Mucosa of stomach (tissue), 1 donor: ENCODE results near the gene CNTN4.

Experiments used
- H3K27me3 ChIP-seq: one replicate; pipeline ENCODE4 v1.7.0; 2013; ENCODE audit warnings: mild to moderate bottlenecking, low read length; ENCODE audit not compliant: control insufficient read depth, insufficient read depth
- H3K36me3 ChIP-seq: one replicate; pipeline ENCODE4 v1.7.0; 2013; ENCODE audit warnings: low read length; ENCODE audit not compliant: control insufficient read depth, insufficient read depth
- H3K4me1 ChIP-seq: one replicate; pipeline ENCODE4 v1.7.0; 2013; ENCODE audit warnings: mild to moderate bottlenecking, low read length; ENCODE audit not compliant: control insufficient read depth, insufficient read depth
- H3K4me3 ChIP-seq: one replicate; pipeline ENCODE4 v1.7.0; 2013; ENCODE audit warnings: low read length
- H3K9ac ChIP-seq: one replicate; pipeline ENCODE4 v1.7.0; 2013; ENCODE audit warnings: mild to moderate bottlenecking, low read length, moderate library complexity
- H3K9me3 ChIP-seq: one replicate; pipeline ENCODE4 v1.7.0; 2013; ENCODE audit warnings: mild to moderate bottlenecking, low read length, moderate library complexity; ENCODE audit not compliant: control insufficient read depth
- donor health status: Pancreatic carcinoma.

CNTN4 gene

GRCh38 chr3:2923390-2923789, 824.7 kb downstream of the CNTN4 start:
- H3K36me3 ChIP-seq, result no peaks in the 10 kb centered on the region
- no peak overlapping the region for H3K9ac ChIP-seq
- H3K9me3 ChIP-seq, result no peaks in the 10 kb centered on the region
- no peaks in the 10 kb centered on the region for H3K27me3 ChIP-seq
- no peaks in the 10 kb centered on the region for H3K4me1 ChIP-seq
- H3K4me3 ChIP-seq, result no peak overlapping the region

- Histone ChIP-seq H3K9ac (no peak overlapping the region), H3K27me3 (no peaks in the 10 kb centered on the region), H3K4me3 (no peak overlapping the region), H3K9me3 (no peaks in the 10 kb centered on the region), H3K36me3 (no peaks in the 10 kb centered on the region), H3K4me1 (no peaks in the 10 kb centered on the region)
Observed at GRCh38 chr3:2927259-2927658, 828.6 kb downstream of the CNTN4 start.

- no peak overlapping the region for H3K9ac ChIP-seq
- no peaks in the 10 kb centered on the region for H3K27me3 ChIP-seq
- H3K4me1 ChIP-seq, result no peaks in the 10 kb centered on the region
- H3K4me3 ChIP-seq, result no peak overlapping the region
- no peaks in the 10 kb centered on the region for H3K36me3 ChIP-seq
- H3K9me3 ChIP-seq, result no peaks in the 10 kb centered on the region
Observed at GRCh38 chr3:2929574-2929973, 830.9 kb downstream of the CNTN4 start.

GRCh38 chr3:2931265-2931664, 832.6 kb downstream of the CNTN4 start:
- no peaks in the 10 kb centered on the region for H3K36me3 ChIP-seq
- H3K27me3 ChIP-seq, result no peaks in the 10 kb centered on the region

GRCh38 chr3:2934541-2934940, 835.9 kb downstream of the CNTN4 start:
- H3K4me3 ChIP-seq, result no peak overlapping the region
- no peaks in the 10 kb centered on the region for H3K9me3 ChIP-seq
- no peaks in the 10 kb centered on the region for H3K36me3 ChIP-seq

More at GRCh38 chr3:2931265-2931664, 832.6 kb downstream of the CNTN4 start:
- H3K9me3 ChIP-seq, result no peaks in the 10 kb centered on the region
- H3K4me1 ChIP-seq, result no peaks in the 10 kb centered on the region
- no peak overlapping the region for H3K4me3 ChIP-seq
- no peak overlapping the region for H3K9ac ChIP-seq

GRCh38 chr3:2937055-2937454, 838.4 kb downstream of the CNTN4 start:
- no peaks in the 10 kb centered on the region for H3K9me3 ChIP-seq
- no peak overlapping the region for H3K4me3 ChIP-seq
- H3K4me1 ChIP-seq, result no peaks in the 10 kb centered on the region
- no peak overlapping the region for H3K9ac ChIP-seq
- H3K36me3 ChIP-seq, result no peaks in the 10 kb centered on the region
- no peaks in the 10 kb centered on the region for H3K27me3 ChIP-seq

More at GRCh38 chr3:2934541-2934940, 835.9 kb downstream of the CNTN4 start:
- Histone ChIP-seq H3K9ac (no peak overlapping the region), H3K27me3 (no peaks in the 10 kb centered on the region), H3K4me1 (no peaks in the 10 kb centered on the region)

GRCh38 chr3:2937592-2937991, 838.9 kb downstream of the CNTN4 start:
- no peaks in the 10 kb centered on the region for H3K4me1 ChIP-seq
- H3K9ac ChIP-seq, result no peak overlapping the region
- H3K4me3 ChIP-seq, result no peak overlapping the region
- no peaks in the 10 kb centered on the region for H3K27me3 ChIP-seq
- no peaks in the 10 kb centered on the region for H3K9me3 ChIP-seq
- H3K36me3 ChIP-seq, result no peaks in the 10 kb centered on the region

- Histone ChIP-seq H3K36me3 (no peaks in the 10 kb centered on the region), H3K9me3 (no peaks in the 10 kb centered on the region), H3K4me1 (no peaks in the 10 kb centered on the region), H3K4me3 (no peak overlapping the region), H3K27me3 (no peaks in the 10 kb centered on the region), H3K9ac (no peak overlapping the region)
Observed at GRCh38 chr3:2938711-2939110, 840.0 kb downstream of the CNTN4 start.

GRCh38 chr3:2940062-2940461, 841.4 kb downstream of the CNTN4 start:
- H3K4me3 ChIP-seq, result no peak overlapping the region
- no peaks in the 10 kb centered on the region for H3K4me1 ChIP-seq
- no peaks in the 10 kb centered on the region for H3K36me3 ChIP-seq
- H3K9ac ChIP-seq, result no peak overlapping the region
- no peaks in the 10 kb centered on the region for H3K9me3 ChIP-seq
- no peaks in the 10 kb centered on the region for H3K27me3 ChIP-seq

- Histone ChIP-seq H3K27me3 (no peaks in the 10 kb centered on the region), H3K36me3 (no peaks in the 10 kb centered on the region), H3K9me3 (no peaks in the 10 kb centered on the region), H3K4me3 (no peak overlapping the region), H3K4me1 (no peaks in the 10 kb centered on the region), H3K9ac (no peak overlapping the region)
Observed at GRCh38 chr3:2944628-2945027, 846.0 kb downstream of the CNTN4 start.

GRCh38 chr3:2945121-2945520, 846.5 kb downstream of the CNTN4 start:
- no peaks in the 10 kb centered on the region for H3K9me3 ChIP-seq
- no peaks in the 10 kb centered on the region for H3K27me3 ChIP-seq
- H3K9ac ChIP-seq, result no peak overlapping the region
- no peaks in the 10 kb centered on the region for H3K36me3 ChIP-seq
- no peaks in the 10 kb centered on the region for H3K4me1 ChIP-seq
- no peak overlapping the region for H3K4me3 ChIP-seq

- no peaks in the 10 kb centered on the region for H3K9me3 ChIP-seq
Observed at GRCh38 chr3:2947536-2947935, 848.9 kb downstream of the CNTN4 start.

GRCh38 chr3:2948882-2949281, 850.2 kb downstream of the CNTN4 start:
- Histone ChIP-seq H3K4me3 (no peak overlapping the region), H3K4me1 (no peaks in the 10 kb centered on the region), H3K9ac (no peak overlapping the region), H3K36me3 (no peaks in the 10 kb centered on the region), H3K9me3 (no peaks in the 10 kb centered on the region), H3K27me3 (no peaks in the 10 kb centered on the region)

More at GRCh38 chr3:2947536-2947935, 848.9 kb downstream of the CNTN4 start:
- Histone ChIP-seq H3K4me3 (no peak overlapping the region), H3K9ac (no peak overlapping the region), H3K36me3 (no peaks in the 10 kb centered on the region), H3K27me3 (no peaks in the 10 kb centered on the region), H3K4me1 (no peaks in the 10 kb centered on the region)
